ENCODE data around the gene UNC5B. TPM values are rescaled to one million over a fixed set of nuclear protein-coding genes. Genes with fewer than 3 reads are reported as not detected.
A peak's percentile ranks its signal among the peaks of the same experiment; 100 is the strongest.

Gene UNC5B
- total RNA-seq, 1 donor from 2014 or later: 231 TPM

- DNase-seq (ENCODE audit: low spot score): no peak
- H3K27ac Mint-ChIP-seq (ENCODE audit: unreplicated experiment): peak overlapping the region; percentile 31
- H3K4me3 Mint-ChIP-seq (ENCODE audit: unreplicated experiment): no peak overlapping the region
- H3K36me3 Mint-ChIP-seq (ENCODE audit: low read depth, unreplicated experiment): peaks cover 5% of the 10 kb centered on the region
- peaks cover 5% of the 10 kb centered on the region for H3K27me3 Mint-ChIP-seq (ENCODE audit: unreplicated experiment)
- H3K4me1 Mint-ChIP-seq (ENCODE audit: unreplicated experiment): peaks cover 22% of the 10 kb centered on the region
- no peak for TF ChIP-seq CTCF (IDR thresholded peaks at IDR 0.05; ENCODE audit: unreplicated experiment)
- H3K9me3 Mint-ChIP-seq (ENCODE audit: unreplicated experiment): no peaks in the 10 kb centered on the region
These were observed 135.4 kb downstream of the UNC5B start for GRCh38 chr10:71347587-71348395.

- Mint-ChIP-seq H3K27ac (ENCODE audit: unreplicated experiment) (no peak overlapping the region), H3K9me3 (ENCODE audit: unreplicated experiment) (no peaks in the 10 kb centered on the region), H3K36me3 (ENCODE audit: low read depth, unreplicated experiment) (peaks cover 5% of the 10 kb centered on the region), H3K4me1 (ENCODE audit: unreplicated experiment) (peaks cover 26% of the 10 kb centered on the region), H3K27me3 (ENCODE audit: unreplicated experiment) (peaks cover 5% of the 10 kb centered on the region), H3K4me3 (ENCODE audit: unreplicated experiment) (no peak overlapping the region)
- no peak for DNase-seq (ENCODE audit: low spot score)
- no peak for TF ChIP-seq CTCF (IDR thresholded peaks at IDR 0.05; ENCODE audit: unreplicated experiment)
These were observed 136.5 kb downstream of the UNC5B start for GRCh38 chr10:71348850-71349249.

GRCh38 chr10:71349406-71349805 is 137.0 kb downstream of the UNC5B start:
- no peaks in the 10 kb centered on the region for H3K9me3 Mint-ChIP-seq (ENCODE audit: unreplicated experiment)
- no peak for DNase-seq (ENCODE audit: low spot score)
- H3K4me3 Mint-ChIP-seq (ENCODE audit: unreplicated experiment): peak overlapping the region; percentile 31
- no peak overlapping the region for H3K27ac Mint-ChIP-seq (ENCODE audit: unreplicated experiment)
- H3K4me1 Mint-ChIP-seq (ENCODE audit: unreplicated experiment): peaks cover 26% of the 10 kb centered on the region
- H3K27me3 Mint-ChIP-seq (ENCODE audit: unreplicated experiment): peaks cover 5% of the 10 kb centered on the region
- TF ChIP-seq CTCF (IDR thresholded peaks at IDR 0.05; ENCODE audit: unreplicated experiment): no peak
- H3K36me3 Mint-ChIP-seq (ENCODE audit: low read depth, unreplicated experiment): peaks cover 5% of the 10 kb centered on the region

DNA sequence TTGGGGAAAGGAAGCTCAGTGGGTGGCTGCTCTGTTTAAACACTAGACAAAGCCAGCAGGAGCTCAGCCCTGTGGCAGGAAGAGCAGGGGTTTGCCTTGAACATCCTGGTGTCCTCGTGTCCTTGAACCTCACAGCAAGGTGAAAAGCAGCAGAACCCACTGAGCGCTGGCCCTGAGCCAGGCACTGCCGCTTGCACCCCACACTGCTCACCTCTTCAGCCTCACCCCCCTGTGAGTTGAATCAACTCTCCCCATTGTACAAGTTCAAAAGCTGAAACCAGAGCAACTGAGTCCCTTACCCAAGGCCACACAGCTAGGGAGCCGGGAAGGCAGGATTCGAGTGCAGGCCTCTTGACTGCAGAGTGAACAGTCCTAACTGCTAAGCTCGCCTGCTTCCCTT is 138.7 kb downstream of the UNC5B start:
- TF ChIP-seq CTCF (IDR thresholded peaks at IDR 0.05; ENCODE audit: unreplicated experiment): no peak
- no peak for DNase-seq (ENCODE audit: low spot score)

DNA sequence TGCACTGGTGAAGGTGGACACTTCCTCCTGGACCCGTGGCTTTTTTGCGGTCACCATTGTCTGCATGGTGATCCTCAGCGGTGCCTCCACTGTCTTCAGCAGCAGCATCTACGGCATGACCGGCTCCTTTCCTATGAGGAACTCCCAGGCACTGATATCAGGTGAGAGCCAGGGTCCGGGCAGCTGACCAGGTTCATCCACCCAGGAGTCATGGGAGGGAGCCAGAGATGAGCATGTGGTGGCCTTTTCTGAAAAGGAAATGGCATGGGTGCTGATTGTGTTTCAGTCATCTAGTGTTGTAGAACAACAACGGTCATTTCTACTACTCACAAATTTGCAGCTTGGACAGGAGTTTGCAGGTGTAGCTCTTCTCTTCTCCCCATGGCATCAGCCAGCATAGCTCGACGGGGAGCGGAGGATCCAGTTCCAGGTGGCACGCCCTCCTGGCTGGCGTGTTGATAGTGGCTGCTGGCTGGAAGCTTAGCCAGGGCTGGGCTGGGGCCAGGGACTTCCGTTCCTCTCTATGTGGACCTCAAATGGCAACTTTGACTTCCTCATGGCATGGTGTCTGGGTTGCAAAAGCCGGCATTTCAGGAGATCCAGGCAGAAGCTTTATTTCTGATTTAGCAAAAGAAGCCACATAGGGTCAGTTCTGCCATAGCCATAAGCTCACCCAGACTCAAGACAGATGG is 139.4 kb downstream of the UNC5B start:
- H3K27me3 Mint-ChIP-seq (ENCODE audit: unreplicated experiment): peaks cover 7% of the 10 kb centered on the region
- H3K27ac Mint-ChIP-seq (ENCODE audit: unreplicated experiment): no peak overlapping the region
- peaks cover 5% of the 10 kb centered on the region for H3K36me3 Mint-ChIP-seq (ENCODE audit: low read depth, unreplicated experiment)
- no peaks in the 10 kb centered on the region for H3K9me3 Mint-ChIP-seq (ENCODE audit: unreplicated experiment)
- no peak for TF ChIP-seq CTCF (IDR thresholded peaks at IDR 0.05; ENCODE audit: unreplicated experiment)
- peaks cover 38% of the 10 kb centered on the region for H3K4me1 Mint-ChIP-seq (ENCODE audit: unreplicated experiment)
- no peak overlapping the region for H3K4me3 Mint-ChIP-seq (ENCODE audit: unreplicated experiment)
- no peak for DNase-seq (ENCODE audit: low spot score)

More for the DNA sequence above, 138.7 kb downstream of the UNC5B start:
- no peaks in the 10 kb centered on the region for H3K9me3 Mint-ChIP-seq (ENCODE audit: unreplicated experiment)
- H3K27ac Mint-ChIP-seq (ENCODE audit: unreplicated experiment): no peak overlapping the region
- H3K36me3 Mint-ChIP-seq (ENCODE audit: low read depth, unreplicated experiment): peaks cover 5% of the 10 kb centered on the region
- no peak overlapping the region for H3K4me3 Mint-ChIP-seq (ENCODE audit: unreplicated experiment)
- peaks cover 36% of the 10 kb centered on the region for H3K4me1 Mint-ChIP-seq (ENCODE audit: unreplicated experiment)
- peaks cover 7% of the 10 kb centered on the region for H3K27me3 Mint-ChIP-seq (ENCODE audit: unreplicated experiment)
